ENCODE results near the gene RLBP1.

GRCh38 chr15:89184886-89185526 lies 36.4 kb downstream of the RLBP1 start:
- TF ChIP-seq CTCF (IDR thresholded peaks at IDR 0.05) (no peak), POLR2AphosphoS5 (IDR thresholded peaks at IDR 0.05) (no peak), POLR2A (IDR thresholded peaks at IDR 0.05; ENCODE audit: low read depth) (no peak)

Measured in esophagus muscularis mucosa (tissue), 3 donors.